ENCODE results near the gene PCNX1. TPM values are rescaled to one million over a fixed set of nuclear protein-coding genes. Genes with fewer than 3 reads are reported as not detected.

PCNX1 gene
- total RNA-seq, 4 donors from 2014 or later, result 41.8 to 83.1 (median 50.5) TPM

- WGBS, 2 donors, result 68% methylated on average over 10 of the region's 10 CpGs
- Histone ChIP-seq H3K36me3 (peaks cover 0 to 15% (median 0%) of the 10 kb centered on the region in 3 donors), H3K27me3 (no peaks in the 10 kb centered on the region), H3K9me3 (peaks cover 0 to 8% (median 0%) of the 10 kb centered on the region in 4 donors), H3K27ac (peak overlapping the region in 1 of 4 donors; percentile 26), H3K4me3 (no peak overlapping the region), H3K4me1 (peaks cover 0 to 18% (median 2%) of the 10 kb centered on the region in 4 donors)
- no peak for DNase-seq (ENCODE audit: low spot score in 2 of 2)
- TF ChIP-seq EP300 (IDR thresholded peaks at IDR 0.05), result no peak
- no peak for TF ChIP-seq CTCF (IDR thresholded peaks at IDR 0.05)
- no peak for TF ChIP-seq POLR2A (IDR thresholded peaks at IDR 0.05)
Measured at GRCh38 chr14:71117839-71118743, 210.8 kb downstream of the PCNX1 start.

DNA sequence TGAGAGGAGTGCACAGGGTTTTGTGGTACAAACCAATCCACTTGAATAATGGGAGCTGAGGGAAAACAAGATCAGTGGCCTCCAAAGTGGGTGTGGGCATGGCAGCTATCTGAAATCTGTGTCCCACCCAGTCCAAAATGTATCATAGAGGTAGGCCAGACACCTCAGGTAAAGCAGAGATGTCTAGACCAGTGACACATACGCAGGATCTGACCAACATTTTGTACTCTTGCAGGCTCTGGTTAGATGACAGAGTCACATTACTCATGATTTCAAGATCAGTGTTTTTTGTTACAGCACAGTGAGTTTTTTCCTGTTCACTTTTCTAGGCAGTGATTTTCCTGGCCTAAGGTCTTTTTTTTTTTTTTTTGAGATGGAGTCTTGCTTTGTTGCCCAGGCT is 211.8 kb downstream of the PCNX1 start:
- TF ChIP-seq CTCF (IDR thresholded peaks at IDR 0.05), result no peak
- no peak for TF ChIP-seq POLR2A (IDR thresholded peaks at IDR 0.05)
- no peak for TF ChIP-seq EP300 (IDR thresholded peaks at IDR 0.05)
- WGBS, 2 donors, result 91 to 94% methylated on average over 1 of the region's 1 CpG
- Histone ChIP-seq H3K27ac (peak overlapping the region in 1 of 4 donors; percentile 26), H3K36me3 (peaks cover 0 to 15% (median 0%) of the 10 kb centered on the region in 3 donors), H3K4me3 (no peak overlapping the region), H3K9me3 (peaks cover 0 to 8% (median 0%) of the 10 kb centered on the region in 4 donors), H3K27me3 (no peaks in the 10 kb centered on the region), H3K4me1 (peaks cover 0 to 18% (median 2%) of the 10 kb centered on the region in 4 donors)
- DNase-seq (ENCODE audit: low spot score in 2 of 2), result no peak

DNA sequence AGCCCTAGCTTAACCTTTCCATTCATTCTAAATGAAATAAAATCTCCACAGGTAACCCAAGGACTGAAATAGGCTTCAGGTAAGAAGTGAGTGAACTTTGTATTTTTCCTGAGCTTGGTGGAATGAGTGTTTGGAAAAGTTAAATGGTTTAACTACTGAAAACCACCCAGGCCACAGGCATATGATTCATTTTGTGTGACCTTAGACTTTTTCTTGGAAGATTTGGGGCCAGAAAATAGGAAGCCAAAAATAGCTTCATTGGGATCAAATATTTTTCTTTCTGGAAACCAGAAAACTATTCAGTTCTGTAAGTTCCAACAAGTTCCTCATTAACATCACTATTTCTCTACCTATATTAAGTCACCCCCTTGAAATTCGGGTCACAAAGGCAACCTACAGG is 212.6 kb downstream of the PCNX1 start:
- H3K27ac ChIP-seq, result peak overlapping the region in 1 of 4 donors; percentile 18
- no peaks in the 10 kb centered on the region for H3K27me3 ChIP-seq
- H3K4me3 ChIP-seq, result no peak overlapping the region
- DNase-seq (ENCODE audit: low spot score in 2 of 2), result no peak
- WGBS, 2 donors, result 89 to 95% methylated on average over 1 of the region's 1 CpG
- peaks cover 0 to 15% (median 0%) of the 10 kb centered on the region in 3 donors for H3K36me3 ChIP-seq
- H3K4me1 ChIP-seq, result peaks cover 0 to 18% (median 2%) of the 10 kb centered on the region in 4 donors
- peaks cover 0 to 8% (median 0%) of the 10 kb centered on the region in 4 donors for H3K9me3 ChIP-seq
- TF ChIP-seq CTCF (IDR thresholded peaks at IDR 0.05) (no peak), POLR2A (IDR thresholded peaks at IDR 0.05) (no peak), EP300 (IDR thresholded peaks at IDR 0.05) (no peak)

GRCh38 chr14:71121001-71121400 is 213.7 kb downstream of the PCNX1 start:
- Histone ChIP-seq H3K9me3 (peaks cover 0 to 8% (median 0%) of the 10 kb centered on the region in 4 donors), H3K27ac (no peak overlapping the region), H3K4me3 (no peak overlapping the region), H3K27me3 (no peaks in the 10 kb centered on the region), H3K4me1 (peaks cover 0 to 18% (median 2%) of the 10 kb centered on the region in 4 donors), H3K36me3 (peaks cover 0 to 14% (median 0%) of the 10 kb centered on the region in 3 donors)
- DNase-seq (ENCODE audit: low spot score in 2 of 2), result no peak
- TF ChIP-seq POLR2A (IDR thresholded peaks at IDR 0.05) (no peak), EP300 (IDR thresholded peaks at IDR 0.05) (no peak)
- 89 to 93% methylated on average over 1 of the region's 1 CpG for WGBS, 2 donors

DNA sequence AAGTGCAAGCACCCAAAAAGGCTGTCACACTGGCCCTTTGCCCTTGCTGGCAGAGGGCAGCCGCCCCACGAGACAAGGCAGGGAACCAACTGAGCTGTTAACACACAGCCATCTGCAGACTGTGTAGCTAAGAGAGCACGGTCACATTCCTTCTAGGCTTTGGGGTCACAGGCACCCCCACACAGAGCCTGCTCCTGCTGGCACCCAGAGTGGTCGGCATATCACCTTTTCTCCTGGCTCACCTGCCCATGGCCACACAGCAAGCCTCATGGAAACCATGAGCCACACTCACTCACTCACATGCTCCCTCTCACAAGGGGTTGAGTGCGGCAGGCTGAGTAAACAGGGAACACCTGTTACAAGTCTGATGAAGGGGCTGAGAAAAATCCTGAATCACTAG is 214.5 kb downstream of the PCNX1 start:
- peaks cover 0 to 18% (median 2%) of the 10 kb centered on the region in 4 donors for H3K4me1 ChIP-seq
- H3K36me3 ChIP-seq, result peaks cover 0 to 7% (median 0%) of the 10 kb centered on the region in 3 donors
- TF ChIP-seq POLR2A (IDR thresholded peaks at IDR 0.05), result no peak
- TF ChIP-seq CTCF (IDR thresholded peaks at IDR 0.05), result no peak
- no peak for TF ChIP-seq EP300 (IDR thresholded peaks at IDR 0.05)
- H3K27ac ChIP-seq, result no peak overlapping the region
- no peaks in the 10 kb centered on the region for H3K27me3 ChIP-seq
- no peak overlapping the region for H3K4me3 ChIP-seq
- H3K9me3 ChIP-seq, result peaks cover 0 to 8% (median 0%) of the 10 kb centered on the region in 4 donors
- DNase-seq (ENCODE audit: low spot score in 2 of 2), result no peak
- 92 to 98% methylated on average over 5 of the region's 5 CpGs for WGBS, 2 donors

All from tibial nerve (tissue), 4 donors.